ENCODE measurements around the gene HIF1AN. TPM values are rescaled to one million over a fixed set of nuclear protein-coding genes. Genes with fewer than 3 reads are reported as not detected.

Gene HIF1AN
- total and polyA plus RNA-seq, 10 donors: 3.0 to 48.2 (median 25.3) TPM

DNA sequence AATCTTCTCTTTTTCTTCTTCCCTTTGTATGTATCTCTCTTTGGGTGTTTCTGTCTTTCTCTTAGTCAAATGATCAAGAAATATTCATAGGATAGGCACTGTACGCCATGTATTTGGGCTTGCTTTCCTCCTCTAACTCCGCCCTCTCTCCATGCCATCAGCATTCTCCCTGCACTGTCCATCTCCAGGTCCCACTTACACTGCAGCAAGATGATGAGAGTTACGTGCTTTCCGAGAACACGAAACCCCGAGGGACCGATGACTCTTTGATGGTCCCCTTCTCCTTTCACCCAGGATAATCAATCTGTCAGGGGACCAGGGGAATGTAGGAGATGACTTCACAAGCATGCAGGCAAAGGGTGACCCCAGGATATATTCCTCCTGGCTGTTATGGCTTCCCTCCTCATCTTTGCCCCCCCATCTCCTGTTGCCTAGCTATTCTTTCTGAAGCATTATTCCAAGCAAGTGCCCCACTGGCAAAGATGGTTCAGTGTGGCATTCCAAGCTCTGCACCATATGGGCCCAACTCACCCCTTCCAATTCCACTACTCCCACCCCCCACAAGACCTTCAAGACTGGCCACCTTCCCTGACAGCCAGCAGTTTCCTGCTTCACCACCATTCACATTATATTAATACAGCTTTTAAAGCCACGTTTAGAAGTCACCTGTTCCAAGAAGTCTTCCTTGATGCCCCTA, 40.0 kb downstream of the HIF1AN start:
- intact Hi-C loops (cut with DNase I; ENCODE audit: low total_unique reads): no loop called here
- Histone ChIP-seq H3K27ac (no peak overlapping the region), H3K27me3 (replicated peaks in 1 of 7) (peaks cover 0 to 55% (median 0%) of the 10 kb centered on the region in 7 donors), H3K4me1 (no peaks in the 10 kb centered on the region), H3K4me3 (no peak overlapping the region), H3K9me3 (no peaks in the 10 kb centered on the region), H3K36me3 (no peaks in the 10 kb centered on the region)
- 71 to 89% (median 83%) methylated on average over 8 of the region's 8 CpGs for WGBS, 5 donors
- DNase-seq: no peak
- no peak for TF ChIP-seq POLR2AphosphoS5 (IDR thresholded peaks at IDR 0.05)
- TF ChIP-seq POLR2A (IDR thresholded peaks at IDR 0.05): no peak
- TF ChIP-seq CTCF (IDR thresholded peaks at IDR 0.05 in 8 of 11, conservative IDR thresholded peaks at IDR 0.05 in 3 of 11): no peak

- WGBS, 5 donors: 64 to 89% (median 78%) methylated on average over 5 of the region's 5 CpGs
- Histone ChIP-seq H3K9me3 (no peaks in the 10 kb centered on the region), H3K4me1 (no peaks in the 10 kb centered on the region), H3K27me3 (replicated peaks in 1 of 7) (peaks cover 0 to 50% (median 0%) of the 10 kb centered on the region in 7 donors), H3K4me3 (no peak overlapping the region), H3K36me3 (no peaks in the 10 kb centered on the region), H3K27ac (no peak overlapping the region)
- no peak for TF ChIP-seq POLR2A (IDR thresholded peaks at IDR 0.05)
- TF ChIP-seq POLR2AphosphoS5 (IDR thresholded peaks at IDR 0.05): no peak
- TF ChIP-seq CTCF (IDR thresholded peaks at IDR 0.05 in 8 of 11, conservative IDR thresholded peaks at IDR 0.05 in 3 of 11): no peak
- intact Hi-C loops (cut with DNase I; ENCODE audit: low total_unique reads): no loop called here
- no peak for DNase-seq
These were observed 40.5 kb downstream of the HIF1AN start for GRCh38 chr10:100576282-100576635.

GRCh38 chr10:100579261-100580090, 43.7 kb downstream of the HIF1AN start:
- DNase-seq: no peak
- H3K27ac ChIP-seq: no peak overlapping the region
- WGBS, 5 donors: 73 to 82% (median 78%) methylated on average over 9 of the region's 9 CpGs
- H3K36me3 ChIP-seq: no peaks in the 10 kb centered on the region
- TF ChIP-seq POLR2A (IDR thresholded peaks at IDR 0.05) (no peak), CTCF (IDR thresholded peaks at IDR 0.05 in 8 of 11, conservative IDR thresholded peaks at IDR 0.05 in 3 of 11) (no peak), POLR2AphosphoS5 (IDR thresholded peaks at IDR 0.05) (no peak)
- peaks cover 0 to 34% (median 0%) of the 10 kb centered on the region in 7 donors for H3K27me3 ChIP-seq (replicated peaks in 1 of 7)
- H3K9me3 ChIP-seq: peaks cover 0 to 4% (median 0%) of the 10 kb centered on the region in 8 donors
- intact Hi-C loops (cut with DNase I; ENCODE audit: low total_unique reads): no loop called here
- no peak overlapping the region for H3K4me3 ChIP-seq
- H3K4me1 ChIP-seq: no peaks in the 10 kb centered on the region

DNA sequence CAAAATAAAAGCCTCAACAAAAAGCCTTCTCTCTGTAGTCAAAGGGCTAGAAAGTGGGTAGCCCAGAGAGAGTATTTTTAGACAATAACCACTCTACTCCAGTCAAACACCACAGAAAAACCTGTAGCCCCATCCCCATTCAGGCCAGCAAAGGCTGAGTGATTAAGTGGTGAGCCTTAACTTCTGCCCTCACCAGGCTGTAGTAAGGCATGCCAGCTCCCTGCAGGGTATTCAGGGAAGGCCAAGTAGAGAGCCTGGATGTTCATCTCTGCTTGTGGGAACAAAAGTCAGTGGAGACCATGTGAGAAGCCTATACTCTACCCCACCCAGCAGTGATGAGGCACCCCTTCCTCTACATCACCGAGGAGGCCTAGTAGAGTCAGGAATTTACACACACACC, 51.2 kb downstream of the HIF1AN start:
- DNase-seq: no peak
- Histone ChIP-seq H3K27me3 (replicated peaks in 1 of 7) (peaks cover 0 to 63% (median 0%) of the 10 kb centered on the region in 7 donors), H3K9me3 (peaks cover 0 to 15% (median 0%) of the 10 kb centered on the region in 8 donors), H3K4me3 (no peak overlapping the region), H3K4me1 (no peaks in the 10 kb centered on the region), H3K36me3 (no peaks in the 10 kb centered on the region), H3K27ac (no peak overlapping the region)
- intact Hi-C loops (cut with DNase I; ENCODE audit: low total_unique reads): no loop called here
- TF ChIP-seq CTCF (IDR thresholded peaks at IDR 0.05 in 8 of 11, conservative IDR thresholded peaks at IDR 0.05 in 3 of 11): no peak
- no peak for TF ChIP-seq POLR2AphosphoS5 (IDR thresholded peaks at IDR 0.05)
- no peak for TF ChIP-seq POLR2A (IDR thresholded peaks at IDR 0.05)
- WGBS, 5 donors: 27 to 36% (median 30%) methylated on average over 1 of the region's 1 CpG
